KMS-11 (cell line): Measurements from ENCODE around the gene CFAP65.

Experiments used
- H2AFZ ChIP-seq: fragments of 200-600 bp; sonication (generic); 2 replicates; pipeline ENCODE4 v1.6.1; 2016; ENCODE audit warnings: antibody characterized with exemption, mixed run types, low read depth
- H3K27ac ChIP-seq: fragments of 200-600 bp; sonication (generic); 2 replicates; pipeline ENCODE4 v1.6.1; 2016; ENCODE audit warnings: mild to moderate bottlenecking, mixed run types
- H3K27me3 ChIP-seq: fragments of 200-600 bp; sonication (generic); 2 replicates; pipeline ENCODE4 v1.6.1; 2017; ENCODE audit warnings: mild to moderate bottlenecking, low read depth, mixed run types, moderate library complexity; ENCODE audit not compliant: insufficient read depth
- H3K36me3 ChIP-seq: fragments of 200-600 bp; sonication (generic); 2 replicates; pipeline ENCODE4 v1.6.1; 2017; ENCODE audit warnings: mild to moderate bottlenecking, mixed run types; ENCODE audit not compliant: insufficient read depth
- H3K4me1 ChIP-seq: fragments of 200-600 bp; sonication (generic); 2 replicates; pipeline ENCODE4 v1.6.1; 2016; ENCODE audit warnings: mild to moderate bottlenecking, low read depth, mixed run types; ENCODE audit not compliant: poor library complexity, severe bottlenecking
- H3K4me2 ChIP-seq: fragments of 200-600 bp; sonication (generic); 2 replicates; pipeline ENCODE4 v1.7.0; 2016; ENCODE audit warnings: mild to moderate bottlenecking, mixed run types
- H3K4me3 ChIP-seq: fragments of 200-600 bp; sonication (generic); IDR thresholded peaks from 2 replicates; pipeline ENCODE4 v1.6.1; 2017; ENCODE audit warnings: low read depth, low read length, mixed read lengths; ENCODE audit not compliant: insufficient read depth
- H3K79me2 ChIP-seq: fragments of 200-600 bp; sonication (generic); 2 replicates; pipeline ENCODE4 v1.6.1; 2016; ENCODE audit warnings: low read depth, mixed run types; ENCODE audit not compliant: insufficient read depth
- H3K9ac ChIP-seq: fragments of 200-600 bp; sonication (generic); 2 replicates; pipeline ENCODE4 v1.6.1; 2016; ENCODE audit warnings: mild to moderate bottlenecking, mixed run types
- H4K20me1 ChIP-seq: fragments of 200-600 bp; sonication (generic); 2 replicates; pipeline ENCODE4 v1.6.1; 2016; ENCODE audit warnings: mild to moderate bottlenecking, mixed run types; ENCODE audit not compliant: insufficient read depth
- CTCF ChIP-seq: fragments of 200-600 bp; sonication (generic); conservative IDR thresholded peaks from 2 replicates; pipeline ENCODE4 v1.6.1; 2017; ENCODE audit warnings: low read depth, mild to moderate bottlenecking, antibody characterized with exemption, low read length, moderate library complexity, mixed read lengths

Gene CFAP65

GRCh38 chr2:219059725-219060682 lies 18.7 kb upstream of the CFAP65 start:
- TF ChIP-seq CTCF = no peak
- H3K27me3 ChIP-seq = peaks cover 26% of the 10 kb centered on the region; the same call in 1 of the 2 replicates
- H3K9ac ChIP-seq = no peak overlapping the region
- no peak overlapping the region for H3K4me3 ChIP-seq
- H2AFZ ChIP-seq = no peak overlapping the region
- H3K27ac ChIP-seq = no peak overlapping the region
- no peak overlapping the region for H3K4me2 ChIP-seq
- H3K79me2 ChIP-seq = no peaks in the 10 kb centered on the region
- H3K4me1 ChIP-seq = no peaks in the 10 kb centered on the region
- no peaks in the 10 kb centered on the region for H3K36me3 ChIP-seq
- H4K20me1 ChIP-seq = no peaks in the 10 kb centered on the region

GRCh38 chr2:219059375-219059724 lies 18.0 kb upstream of the CFAP65 start:
- H3K27me3 ChIP-seq = peaks cover 29% of the 10 kb centered on the region; the same call in 1 of the 2 replicates
- no peak overlapping the region for H3K9ac ChIP-seq
- no peak overlapping the region for H3K27ac ChIP-seq
- TF ChIP-seq CTCF = no peak
- no peaks in the 10 kb centered on the region for H3K4me1 ChIP-seq
- H3K4me3 ChIP-seq = no peak overlapping the region
- H3K79me2 ChIP-seq = no peaks in the 10 kb centered on the region
- no peaks in the 10 kb centered on the region for H4K20me1 ChIP-seq
- no peak overlapping the region for H3K4me2 ChIP-seq
- H2AFZ ChIP-seq = no peak overlapping the region
- H3K36me3 ChIP-seq = no peaks in the 10 kb centered on the region

- no peaks in the 10 kb centered on the region for H3K79me2 ChIP-seq
- no peaks in the 10 kb centered on the region for H3K36me3 ChIP-seq
- peaks cover 29% of the 10 kb centered on the region; the same call in 1 of the 2 replicates for H3K27me3 ChIP-seq
- no peak overlapping the region; the same call in 1 of the 2 replicates for H3K4me2 ChIP-seq
- H2AFZ ChIP-seq = no peak overlapping the region; the same call in 1 of the 2 replicates
- H3K4me1 ChIP-seq = no peaks in the 10 kb centered on the region
- H3K27ac ChIP-seq = no peak overlapping the region
- no peak for TF ChIP-seq CTCF
- H3K9ac ChIP-seq = no peak overlapping the region
- H4K20me1 ChIP-seq = no peaks in the 10 kb centered on the region
- H3K4me3 ChIP-seq = no peak overlapping the region
Measured at GRCh38 chr2:219058541-219059374, 17.4 kb upstream of the CFAP65 start.

- Histone ChIP-seq H3K4me3 (no peak overlapping the region), H4K20me1 (no peaks in the 10 kb centered on the region)
Measured at GRCh38 chr2:219057709-219058540, 16.6 kb upstream of the CFAP65 start.

More at GRCh38 chr2:219057709-219058540, 16.6 kb upstream of the CFAP65 start:
- Histone ChIP-seq H3K36me3 (no peaks in the 10 kb centered on the region), H3K4me1 (no peaks in the 10 kb centered on the region), H3K27ac (no peak overlapping the region), H3K9ac (no peak overlapping the region), H3K27me3 (peaks cover 29% of the 10 kb centered on the region; the same call in 1 of the 2 replicates), H3K4me2 (no peak overlapping the region; the same call in 1 of the 2 replicates), H3K79me2 (no peaks in the 10 kb centered on the region), H2AFZ (no peak overlapping the region; the same call in 1 of the 2 replicates)
- peak; percentile 71 for TF ChIP-seq CTCF
